ENCODE data around the gene PTPRZ1. TPM values are rescaled to one million over a fixed set of nuclear protein-coding genes. Genes with fewer than 3 reads are reported as not detected.

Gene PTPRZ1
- total RNA-seq, 1 experiment from 2014 or later, result not detected

DNA sequence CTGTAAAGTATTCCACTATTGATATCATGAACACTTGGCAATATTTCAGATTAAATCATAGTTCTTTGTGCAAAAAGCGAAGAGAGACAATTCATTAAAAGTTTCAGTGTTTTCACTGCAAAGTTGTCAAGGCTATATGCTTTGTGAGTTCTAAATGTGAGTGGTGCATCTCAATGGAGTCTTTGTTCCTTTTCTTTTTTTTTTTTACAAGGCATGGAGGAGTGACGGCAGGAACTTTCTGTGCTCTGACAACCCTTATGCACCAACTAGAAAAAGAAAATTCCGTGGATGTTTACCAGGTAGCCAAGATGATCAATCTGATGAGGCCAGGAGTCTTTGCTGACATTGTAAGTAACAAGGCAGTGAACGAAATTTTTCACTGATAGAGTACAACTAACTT is 186.6 kb downstream of the PTPRZ1 start:
- no TSS peak for BruUV-seq (replicated peaks)
- Histone ChIP-seq H3K27ac (ENCODE audit: low read length) (no peak overlapping the region), H3K79me2 (ENCODE audit: low read length) (no peaks in the 10 kb centered on the region), H4K20me1 (ENCODE audit: low read length) (no peaks in the 10 kb centered on the region), H3K4me2 (ENCODE audit: low read length) (no peak overlapping the region), H3K9me3 (ENCODE audit: low read length) (no peaks in the 10 kb centered on the region), H3F3A (ENCODE audit: low read length, unreplicated experiment) (no peaks in the 10 kb centered on the region), H3K27me3 (ENCODE audit: low read length) (peaks cover 5% of the 10 kb centered on the region), H3K9ac (ENCODE audit: low read length) (no peak overlapping the region), H3K36me3 (ENCODE audit: low read depth, low read length) (no peaks in the 10 kb centered on the region), H3K4me3 (ENCODE audit: low read length) (no peak overlapping the region), H3K4me1 (ENCODE audit: insufficient read depth, low read length) (no peaks in the 10 kb centered on the region), H3K9me2 (replicated peaks; ENCODE audit: low read length) (no peaks in the 10 kb centered on the region), H2AFZ (ENCODE audit: low read length) (no peak overlapping the region)
- no peak for ATAC-seq
- CTCF ChIA-PET, result no interaction called here
- TF ChIP-seq EZH2phosphoT487 (IDR thresholded peaks at IDR 0.05; ENCODE audit: borderline replicate concordance, low read length), result no peak
- TF ChIP-seq EZH2 (IDR thresholded peaks at IDR 0.05; ENCODE audit: low read length, unreplicated experiment), result no peak
- TF ChIP-seq, protein P1, sequence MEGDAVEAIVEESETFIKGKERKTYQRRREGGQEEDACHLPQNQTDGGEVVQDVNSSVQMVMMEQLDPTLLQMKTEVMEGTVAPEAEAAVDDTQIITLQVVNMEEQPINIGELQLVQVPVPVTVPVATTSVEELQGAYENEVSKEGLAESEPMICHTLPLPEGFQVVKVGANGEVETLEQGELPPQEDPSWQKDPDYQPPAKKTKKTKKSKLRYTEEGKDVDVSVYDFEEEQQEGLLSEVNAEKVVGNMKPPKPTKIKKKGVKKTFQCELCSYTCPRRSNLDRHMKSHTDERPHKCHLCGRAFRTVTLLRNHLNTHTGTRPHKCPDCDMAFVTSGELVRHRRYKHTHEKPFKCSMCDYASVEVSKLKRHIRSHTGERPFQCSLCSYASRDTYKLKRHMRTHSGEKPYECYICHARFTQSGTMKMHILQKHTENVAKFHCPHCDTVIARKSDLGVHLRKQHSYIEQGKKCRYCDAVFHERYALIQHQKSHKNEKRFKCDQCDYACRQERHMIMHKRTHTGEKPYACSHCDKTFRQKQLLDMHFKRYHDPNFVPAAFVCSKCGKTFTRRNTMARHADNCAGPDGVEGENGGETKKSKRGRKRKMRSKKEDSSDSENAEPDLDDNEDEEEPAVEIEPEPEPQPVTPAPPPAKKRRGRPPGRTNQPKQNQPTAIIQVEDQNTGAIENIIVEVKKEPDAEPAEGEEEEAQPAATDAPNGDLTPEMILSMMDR (conservative IDR thresholded peaks at IDR 0.05; ENCODE audit: low read depth, low read length), result no peak
- intact Hi-C loops (cut with micrococcal nuclease), result no loop called here
- POLR2A ChIA-PET (ENCODE audit: unreplicated experiment), result no interaction called here
- DNase-seq, result no peak

DNA sequence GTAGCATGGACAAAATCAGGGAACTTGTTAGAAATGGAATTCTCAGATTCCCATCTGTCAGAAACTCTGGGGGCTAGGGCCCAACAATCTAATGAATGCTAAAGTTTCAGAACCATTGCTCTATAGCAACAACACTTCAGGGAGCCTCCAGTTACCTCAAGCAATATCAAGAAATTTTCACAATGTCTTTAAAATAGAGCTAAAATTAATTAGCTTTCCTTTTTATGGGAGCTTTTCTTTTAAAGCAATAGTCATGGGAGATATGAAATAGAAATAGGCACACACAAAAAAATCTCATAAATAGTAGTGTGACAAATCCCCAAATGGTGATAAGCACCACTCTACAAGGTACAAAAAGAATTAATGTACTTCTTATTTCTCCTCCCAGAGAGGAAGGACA is 190.2 kb downstream of the PTPRZ1 start:
- DNase-seq, result no peak
- CTCF ChIA-PET, result interaction anchor here (0.6 kb wide), 1 partner anchor 26 kb away, joined by 4 read pairs; no protein-coding TSS in a partner anchor

DNA sequence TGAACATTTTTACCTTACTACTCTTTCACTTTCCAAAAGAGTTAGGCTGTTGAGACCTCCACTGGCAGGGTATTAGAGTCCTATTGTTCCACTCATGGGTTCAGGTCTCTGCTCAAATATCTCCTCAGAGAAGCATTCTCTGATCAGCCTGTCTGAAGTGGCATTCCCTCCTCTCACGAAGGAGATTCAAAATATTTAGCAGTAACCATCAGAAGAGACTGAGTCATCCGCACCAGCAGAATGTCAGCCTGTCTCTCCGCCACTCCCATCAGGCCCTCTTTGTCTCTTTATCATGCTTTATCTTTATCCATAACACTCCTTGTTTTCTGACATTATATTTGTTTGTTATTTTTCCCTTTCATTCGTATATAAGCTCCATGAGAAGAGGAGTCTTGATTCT is 192.0 kb downstream of the PTPRZ1 start:
- Histone ChIP-seq H3K4me2 (ENCODE audit: low read length) (no peak overlapping the region), H3K27me3 (ENCODE audit: low read length) (peaks cover 5% of the 10 kb centered on the region), H3K9me2 (replicated peaks; ENCODE audit: low read length) (no peaks in the 10 kb centered on the region), H3K4me3 (ENCODE audit: low read length) (no peak overlapping the region), H3K36me3 (ENCODE audit: low read depth, low read length) (no peaks in the 10 kb centered on the region), H3F3A (ENCODE audit: low read length, unreplicated experiment) (no peaks in the 10 kb centered on the region), H2AFZ (ENCODE audit: low read length) (no peak overlapping the region), H3K79me2 (ENCODE audit: low read length) (no peaks in the 10 kb centered on the region), H3K9me3 (ENCODE audit: low read length) (no peaks in the 10 kb centered on the region), H3K27ac (ENCODE audit: low read length) (no peak overlapping the region), H4K20me1 (ENCODE audit: low read length) (no peaks in the 10 kb centered on the region), H3K4me1 (ENCODE audit: insufficient read depth, low read length) (no peaks in the 10 kb centered on the region), H3K9ac (ENCODE audit: low read length) (no peak overlapping the region)
- DNase-seq (no peak), ATAC-seq (no peak)
- no TSS peak for BruUV-seq (replicated peaks)
- intact Hi-C loops (cut with micrococcal nuclease), result no loop called here
- POLR2A ChIA-PET (ENCODE audit: unreplicated experiment), result no interaction called here
- no peak for TF ChIP-seq EZH2phosphoT487 (IDR thresholded peaks at IDR 0.05; ENCODE audit: borderline replicate concordance, low read length)
- TF ChIP-seq, protein P1 (conservative IDR thresholded peaks at IDR 0.05; ENCODE audit: low read depth, low read length), result no peak
- no peak for TF ChIP-seq EZH2 (IDR thresholded peaks at IDR 0.05; ENCODE audit: low read length, unreplicated experiment)
- CTCF ChIA-PET, result no interaction called here

More for the DNA sequence above, 190.2 kb downstream of the PTPRZ1 start:
- no peaks in the 10 kb centered on the region for H3K79me2 ChIP-seq (ENCODE audit: low read length)
- ATAC-seq, result no peak
- intact Hi-C loops (cut with micrococcal nuclease), result no loop called here
- no peaks in the 10 kb centered on the region for H3K9me3 ChIP-seq (ENCODE audit: low read length)
- TF ChIP-seq EZH2 (IDR thresholded peaks at IDR 0.05; ENCODE audit: low read length, unreplicated experiment), result no peak
- no peak overlapping the region for H3K4me2 ChIP-seq (ENCODE audit: low read length)
- no peaks in the 10 kb centered on the region for H3K9me2 ChIP-seq (replicated peaks; ENCODE audit: low read length)
- H3K36me3 ChIP-seq (ENCODE audit: low read depth, low read length), result no peaks in the 10 kb centered on the region
- POLR2A ChIA-PET (ENCODE audit: unreplicated experiment), result no interaction called here
- H4K20me1 ChIP-seq (ENCODE audit: low read length), result no peaks in the 10 kb centered on the region
- H3K9ac ChIP-seq (ENCODE audit: low read length), result no peak overlapping the region
- no peak overlapping the region for H3K27ac ChIP-seq (ENCODE audit: low read length)
- BruUV-seq (replicated peaks), result no TSS peak
- no peaks in the 10 kb centered on the region for H3K4me1 ChIP-seq (ENCODE audit: insufficient read depth, low read length)
- H2AFZ ChIP-seq (ENCODE audit: low read length), result no peak overlapping the region
- H3K4me3 ChIP-seq (ENCODE audit: low read length), result no peak overlapping the region
- peaks cover 5% of the 10 kb centered on the region for H3K27me3 ChIP-seq (ENCODE audit: low read length)
- no peaks in the 10 kb centered on the region for H3F3A ChIP-seq (ENCODE audit: low read length, unreplicated experiment)
